G401.6 (cell line): ENCODE measurements around the gene CYTH3.

Experiments used
- FAIRE-seq: peaks from 2 replicates; lab custom pipeline; 2012; peaks lifted over from hg19 to GRCh38; lab: Jason Lieb, UNC

Gene CYTH3

DNA sequence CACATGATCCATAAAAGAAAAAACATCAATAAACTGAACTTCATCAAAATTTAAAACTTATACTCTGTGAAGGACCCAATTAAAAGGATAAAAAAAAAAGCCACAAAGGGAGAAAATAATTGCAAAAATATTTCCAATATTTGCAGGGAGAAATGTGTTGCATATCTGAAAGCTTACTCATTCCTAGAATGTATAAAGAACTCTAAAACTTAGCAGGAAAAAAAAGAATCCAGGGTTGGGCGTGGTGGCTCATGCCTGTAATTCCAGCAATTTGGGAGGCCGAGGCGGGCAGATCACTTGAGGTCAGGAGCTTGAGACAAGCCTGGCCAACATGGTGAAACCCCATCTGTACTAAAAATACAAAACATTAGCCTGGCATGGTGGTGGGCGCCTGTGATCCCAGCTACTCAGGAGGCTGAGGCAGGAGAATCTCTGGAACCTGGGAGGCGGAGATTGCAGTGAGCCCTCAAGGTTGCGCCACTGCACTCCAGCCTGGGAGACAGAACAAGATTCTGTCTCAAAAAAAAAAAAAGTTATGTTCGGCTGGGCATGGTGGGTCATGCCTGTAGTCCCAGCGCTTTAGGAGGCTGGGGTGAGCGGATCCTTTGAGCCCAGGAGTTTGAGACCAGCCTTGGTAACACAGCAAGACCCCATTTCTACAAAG lies 11.1 kb upstream of the CYTH3 start:
- FAIRE-seq: peak; percentile 48

DNA sequence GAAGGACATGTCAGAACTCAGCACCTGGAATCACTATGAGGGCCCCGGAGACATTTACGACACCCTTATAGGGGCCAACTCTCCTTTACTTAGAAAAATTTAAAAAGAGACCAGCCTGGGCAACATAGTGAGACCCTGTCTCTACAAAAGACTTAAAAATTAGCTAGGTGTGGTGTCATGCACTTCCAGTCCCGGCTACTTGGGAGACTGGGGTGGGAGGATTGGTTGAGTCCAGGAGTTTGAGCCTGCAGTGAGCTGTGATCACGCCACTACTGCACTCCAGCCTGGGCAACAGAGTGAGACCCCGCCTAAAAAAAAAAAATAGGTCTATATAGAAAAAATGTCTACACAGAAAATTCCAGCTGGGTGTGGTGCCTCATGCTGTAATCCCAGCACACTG lies 7.5 kb upstream of the CYTH3 start:
- no peak for FAIRE-seq

DNA sequence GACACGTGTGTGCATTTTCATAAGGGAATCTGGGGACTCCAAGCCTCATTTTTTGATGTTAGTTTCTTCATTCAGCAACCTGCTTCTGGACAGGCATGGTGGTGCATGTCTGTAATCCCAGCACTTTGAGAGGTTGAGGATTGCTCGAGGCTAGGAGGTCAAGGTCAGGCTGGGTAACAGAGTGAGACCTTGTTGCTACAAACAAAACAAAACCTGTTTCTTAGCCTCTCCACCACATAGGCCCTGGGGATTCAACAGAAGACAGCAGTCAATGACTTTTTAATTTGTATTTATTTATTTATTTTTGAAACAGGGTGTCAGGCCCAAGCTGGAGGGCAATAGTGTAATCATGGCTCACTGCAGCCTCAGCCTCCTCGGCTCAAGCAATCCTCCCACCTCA lies 6.9 kb upstream of the CYTH3 start:
- FAIRE-seq: no peak

DNA sequence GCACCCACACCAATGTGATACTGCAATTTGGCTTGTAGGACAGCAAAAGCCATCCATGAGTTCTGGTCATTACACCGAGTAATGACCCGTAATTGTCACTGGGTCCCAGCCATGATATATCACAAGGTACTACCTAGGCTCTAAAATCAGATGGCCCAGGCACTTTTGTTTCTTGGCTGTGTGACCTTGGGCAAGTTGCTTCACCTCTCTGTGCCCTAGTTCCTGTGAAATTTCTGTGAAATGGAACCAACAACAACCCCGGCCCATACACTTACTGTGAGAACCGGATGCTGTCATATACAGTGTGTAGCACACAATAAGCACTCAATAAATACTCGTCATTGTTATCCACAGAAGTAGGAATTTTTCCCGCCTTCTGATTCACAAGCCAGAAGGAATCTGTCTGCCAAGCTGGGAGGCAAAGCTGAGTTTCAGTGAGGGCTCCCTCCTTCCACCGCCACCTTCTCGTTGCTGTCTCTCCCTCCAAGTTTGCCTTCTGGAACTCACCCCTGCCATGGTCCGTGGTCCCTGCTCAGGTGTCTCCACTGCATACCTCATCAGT lies 6.4 kb upstream of the CYTH3 start:
- FAIRE-seq: no peak

DNA sequence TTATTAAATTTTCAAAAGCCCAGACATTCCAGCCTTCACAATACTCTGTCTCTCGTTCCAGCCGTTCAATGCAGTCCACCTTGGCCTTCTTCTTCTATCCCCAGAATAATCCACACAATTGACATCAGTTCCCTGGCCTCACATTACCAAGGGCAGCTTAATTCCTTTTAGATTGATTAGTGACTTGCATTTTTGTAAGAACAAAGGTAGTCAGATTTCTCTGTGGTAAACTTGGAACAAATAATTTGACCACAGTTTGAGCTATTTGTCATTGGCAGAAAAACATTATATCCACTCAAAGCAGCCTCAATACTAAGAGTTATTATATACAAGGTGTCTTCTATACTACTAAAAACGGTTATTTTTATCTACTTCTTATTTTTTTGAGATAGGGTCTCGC lies 5.1 kb upstream of the CYTH3 start:
- FAIRE-seq: no peak

DNA sequence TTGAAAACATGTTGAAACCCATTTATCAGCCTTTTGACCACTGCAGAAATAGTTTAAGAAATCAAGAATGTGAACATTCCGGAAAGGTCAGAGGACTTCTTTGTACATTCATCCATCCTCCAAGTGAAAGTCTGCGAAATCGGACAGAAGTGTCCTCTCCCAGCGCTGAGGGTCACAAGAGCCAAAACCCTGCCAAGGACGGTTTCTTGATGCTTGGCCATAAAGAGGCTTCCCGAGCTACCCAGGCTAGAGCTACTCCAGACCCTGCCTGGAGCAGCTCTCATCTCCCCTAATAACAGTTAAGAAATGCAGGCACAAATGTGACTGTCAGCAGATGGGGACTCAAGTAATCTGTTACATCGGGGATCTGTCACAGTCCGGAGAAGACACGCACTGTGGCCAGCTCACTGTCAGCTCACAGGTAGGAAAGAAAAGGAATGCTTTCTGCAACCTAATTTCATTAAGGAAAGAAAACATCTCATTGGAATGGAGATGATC lies 4.5 kb upstream of the CYTH3 start:
- FAIRE-seq: no peak

DNA sequence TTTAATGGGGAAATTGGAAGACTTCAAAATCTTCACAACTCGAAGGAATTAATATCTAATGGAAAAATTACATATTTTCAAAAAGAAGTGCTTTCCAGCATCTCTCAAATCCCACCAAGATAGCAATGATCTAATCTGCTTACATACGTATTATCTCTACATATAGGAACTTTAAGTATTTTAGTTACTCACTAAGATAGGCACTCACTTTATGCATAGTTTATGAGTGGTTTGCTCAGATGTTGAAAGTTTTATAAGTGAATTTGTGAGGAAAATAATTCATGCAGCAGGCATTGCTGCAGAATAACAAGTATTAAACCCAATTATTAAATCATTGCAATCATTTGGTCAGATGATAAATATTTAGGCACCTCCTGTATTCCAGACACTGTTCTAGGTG lies 2.3 kb upstream of the CYTH3 start:
- no peak for FAIRE-seq

DNA sequence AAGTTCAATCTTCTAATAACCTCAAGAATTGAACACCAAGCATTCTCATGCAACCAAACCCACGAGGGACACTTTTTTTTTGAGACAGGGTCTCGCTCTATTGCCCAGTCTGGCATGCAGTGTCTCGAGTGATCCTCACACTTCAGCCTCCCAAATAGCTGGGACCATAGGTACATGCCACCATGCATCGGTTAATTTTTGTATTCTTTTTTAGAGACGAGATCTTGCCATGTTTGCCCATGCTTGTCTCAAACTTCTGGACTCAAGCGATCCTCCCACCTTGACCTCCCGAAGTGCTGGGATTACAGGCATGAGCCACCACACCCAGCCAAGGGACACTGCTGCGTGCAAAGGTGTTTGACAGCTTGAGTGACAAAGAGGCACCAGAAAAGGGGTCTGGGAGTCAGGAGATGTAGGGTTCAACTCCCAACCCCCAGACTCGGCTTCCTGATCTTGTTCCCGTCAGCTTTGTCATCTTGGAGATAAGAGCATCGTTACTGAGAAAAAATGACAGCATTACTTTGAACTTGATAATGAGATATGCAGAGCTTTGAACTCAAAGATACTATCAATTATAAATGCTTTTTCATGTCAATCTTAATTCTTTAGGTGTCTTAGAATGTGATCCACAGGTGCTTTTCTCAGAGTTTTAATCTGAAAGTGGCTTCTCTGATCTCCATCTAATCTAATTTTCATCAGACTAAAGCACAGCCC lies 1.6 kb upstream of the CYTH3 start:
- no peak for FAIRE-seq

DNA sequence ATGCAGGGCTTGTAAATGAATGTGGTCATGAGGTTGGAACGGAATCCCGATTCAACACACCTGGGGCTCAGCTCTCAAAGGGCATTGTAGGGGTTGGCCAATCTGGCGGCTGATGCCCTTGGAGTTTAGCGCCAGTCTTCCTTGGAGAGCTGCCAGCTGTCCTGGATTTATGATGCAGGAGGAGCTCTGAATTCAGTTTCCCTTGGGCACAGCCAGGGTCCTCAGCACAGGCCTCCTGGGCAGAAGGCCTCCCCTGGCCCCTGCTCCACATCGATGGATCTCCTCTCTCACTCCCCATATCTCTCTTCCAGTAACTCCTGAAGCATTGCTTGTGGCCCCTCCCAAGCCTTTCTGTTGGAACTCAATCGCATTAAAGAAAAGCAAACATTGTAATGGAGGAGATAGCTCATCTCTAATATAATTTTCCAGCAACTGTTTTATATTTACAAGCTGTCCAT lies 985 bp upstream of the CYTH3 start:
- FAIRE-seq: no peak

DNA sequence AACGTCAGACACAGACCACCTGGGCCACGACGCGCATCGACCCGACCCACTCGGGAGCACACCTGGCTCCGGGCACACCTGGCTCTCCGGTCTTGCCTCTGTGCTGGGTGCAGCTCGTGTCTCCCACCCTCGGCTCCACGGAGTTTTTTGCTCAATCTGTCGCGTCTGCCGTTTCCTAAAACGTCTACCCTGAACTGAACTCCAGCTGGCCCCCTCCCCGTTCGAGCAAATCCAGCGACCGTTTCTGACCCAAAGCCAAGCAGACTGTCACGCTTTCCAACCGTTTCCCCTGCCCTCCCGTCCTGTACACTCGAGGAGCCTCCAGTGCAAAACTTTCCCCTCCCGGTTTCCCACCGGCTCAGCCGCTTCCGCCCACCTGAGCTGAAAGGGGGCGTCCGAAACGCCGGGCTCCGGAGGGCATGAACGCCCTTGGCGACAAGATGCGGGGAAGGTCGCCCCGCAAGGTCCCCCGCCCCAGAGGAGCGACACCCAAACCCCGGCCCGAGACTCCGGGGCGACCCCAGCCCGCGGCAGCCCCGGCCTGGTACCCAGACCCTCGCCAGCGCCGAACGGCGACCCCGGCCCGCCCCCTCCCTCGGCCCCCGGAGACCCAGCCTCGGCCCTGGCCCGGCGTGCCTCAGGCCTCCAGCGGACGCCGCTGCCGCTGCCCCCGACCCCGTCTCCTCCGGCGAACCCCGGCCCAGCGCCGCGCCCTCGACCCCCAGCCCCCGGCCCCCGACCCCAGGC lies 557 bp downstream of the CYTH3 start:
- FAIRE-seq: no peak

DNA sequence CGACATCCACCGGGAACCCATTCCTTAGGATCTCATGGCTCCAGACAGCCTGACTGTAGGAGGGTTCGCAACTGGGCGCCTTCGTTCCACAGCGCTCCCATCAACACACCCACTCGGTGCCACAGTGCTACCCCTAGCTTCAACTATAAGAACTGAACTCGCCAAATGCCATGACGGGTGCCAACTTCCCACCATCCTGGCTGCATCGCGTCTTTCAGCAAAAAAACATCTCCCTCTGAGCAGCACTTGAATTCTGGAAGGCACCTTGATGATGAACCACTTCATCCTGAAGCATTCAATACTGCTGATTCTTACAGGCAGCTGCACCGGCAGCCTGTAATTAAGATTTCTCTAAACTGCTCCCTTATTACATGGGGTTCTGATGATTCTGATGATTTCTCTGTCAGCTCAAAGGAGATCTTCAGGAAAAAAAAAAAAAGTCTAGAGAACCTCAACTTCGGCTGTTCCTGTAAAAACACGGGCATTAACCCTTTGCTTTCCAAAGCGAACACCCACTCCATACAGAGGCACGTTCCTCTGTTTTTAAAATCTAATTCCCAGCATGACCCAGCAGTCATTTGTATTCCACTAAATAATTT lies 1.3 kb downstream of the CYTH3 start:
- no peak for FAIRE-seq

DNA sequence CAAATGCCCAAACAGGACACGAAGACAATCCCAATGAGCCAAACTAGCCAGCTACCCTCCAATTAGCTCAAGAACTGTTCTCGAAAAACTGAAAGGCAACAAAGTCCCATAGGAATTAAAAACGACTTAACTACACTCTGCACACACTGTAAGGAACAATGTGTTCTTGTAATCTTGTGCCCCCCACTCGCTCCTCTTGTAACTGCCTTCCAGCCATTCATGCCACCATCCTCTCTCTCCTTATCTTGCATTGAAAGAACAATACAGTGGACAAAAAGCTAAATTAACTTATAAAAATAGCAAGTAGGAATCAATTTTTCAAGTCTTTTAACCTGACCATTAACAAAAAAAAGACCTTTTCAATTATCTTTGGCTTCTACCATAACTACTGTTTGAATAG lies 2.9 kb downstream of the CYTH3 start:
- no peak for FAIRE-seq

DNA sequence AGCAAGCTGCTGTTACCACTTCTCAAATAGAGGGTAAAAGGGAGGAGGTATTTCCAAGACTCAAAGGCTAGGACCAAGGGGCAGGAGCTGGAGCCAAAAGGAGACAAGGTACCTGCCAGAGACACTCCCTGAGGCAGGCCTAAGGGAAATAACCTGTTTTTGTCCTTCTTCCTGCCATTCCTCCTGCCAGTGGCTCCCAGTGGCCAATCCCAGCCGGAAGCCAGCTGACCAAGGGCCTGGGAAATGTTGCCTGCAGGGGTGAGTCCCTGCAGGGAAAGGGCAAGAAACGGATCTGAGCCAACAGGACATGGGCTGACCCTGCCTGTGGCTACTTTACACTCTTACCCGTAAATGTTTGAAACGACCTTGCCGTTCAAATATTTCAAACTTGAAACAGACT lies 3.5 kb downstream of the CYTH3 start:
- no peak for FAIRE-seq

DNA sequence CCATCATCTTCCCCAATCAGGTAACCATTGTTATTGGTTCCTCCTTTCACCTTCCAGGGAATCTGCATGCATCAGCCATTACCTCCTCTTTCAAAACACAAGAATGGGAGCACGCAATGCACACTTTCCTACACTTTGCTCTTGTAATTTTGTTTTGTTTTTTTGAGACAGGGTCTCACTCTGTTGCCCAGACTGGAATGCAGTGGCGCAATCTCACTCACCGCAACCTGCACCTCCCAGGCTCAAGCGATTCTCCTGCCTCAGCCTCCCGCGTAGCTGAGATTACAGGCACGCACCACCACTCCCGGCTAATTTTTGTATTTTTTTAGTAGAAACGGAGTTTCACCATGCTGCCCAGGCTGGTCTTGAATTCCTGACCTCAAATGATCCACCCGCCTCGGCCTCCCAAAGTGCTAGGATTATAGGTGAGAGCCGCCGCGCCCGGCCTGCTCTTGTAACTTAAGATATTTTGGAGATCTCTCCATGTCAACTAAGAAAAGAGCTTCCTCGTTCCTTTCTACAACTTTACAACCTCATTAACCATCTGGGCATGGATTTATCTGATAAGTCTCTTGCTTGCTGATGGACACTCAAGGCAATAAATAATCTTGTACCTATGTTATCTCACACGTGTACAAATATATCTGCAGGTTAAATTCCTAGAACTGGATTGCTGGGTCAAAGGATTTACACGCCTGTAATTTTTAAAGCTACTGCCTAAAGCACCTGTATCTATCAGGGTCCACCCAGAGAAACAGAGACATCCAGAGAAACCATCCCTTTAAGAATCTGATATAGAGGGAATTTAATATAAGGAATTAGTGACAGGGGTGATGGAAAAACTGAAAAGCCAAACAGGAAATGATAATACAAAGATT lies 4.2 kb downstream of the CYTH3 start:
- FAIRE-seq: no peak

DNA sequence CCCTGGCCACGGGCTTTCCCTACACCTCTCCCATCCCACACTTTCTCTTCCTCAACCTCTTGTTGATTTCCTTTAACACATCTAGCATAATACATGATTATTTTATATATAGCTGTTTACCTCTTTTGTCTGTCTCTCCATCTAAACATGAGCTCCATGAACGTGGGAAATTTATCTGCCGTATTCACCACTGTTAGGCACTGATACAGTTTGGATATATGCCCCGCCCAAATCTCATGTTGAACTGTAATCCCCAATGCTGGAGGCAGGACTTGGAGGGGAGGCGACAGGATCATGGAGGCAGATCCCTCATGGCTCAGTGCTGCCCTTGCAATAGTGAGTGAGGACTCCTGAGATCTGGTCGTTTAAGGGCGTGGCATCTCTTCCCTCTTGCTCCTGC lies 5.7 kb downstream of the CYTH3 start:
- no peak for FAIRE-seq

DNA sequence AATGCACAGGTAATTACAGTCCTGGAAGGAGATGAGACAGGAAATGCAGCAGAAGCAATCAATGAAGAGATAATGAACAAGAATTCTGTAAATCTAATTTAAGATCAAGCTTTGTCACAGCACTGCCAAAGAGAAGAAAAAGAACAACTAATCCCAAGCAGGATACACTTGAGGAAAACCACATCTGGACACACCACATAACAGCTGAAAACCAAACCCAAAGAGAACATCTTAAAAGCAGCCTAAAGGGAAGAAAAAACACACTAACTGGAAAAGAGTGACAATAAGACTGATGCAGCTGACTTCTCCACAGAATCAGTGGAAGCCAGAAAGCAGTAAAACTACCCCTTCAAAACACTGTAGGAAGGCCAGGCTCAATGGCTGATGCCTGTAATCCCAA lies 10.2 kb downstream of the CYTH3 start:
- no peak for FAIRE-seq

DNA sequence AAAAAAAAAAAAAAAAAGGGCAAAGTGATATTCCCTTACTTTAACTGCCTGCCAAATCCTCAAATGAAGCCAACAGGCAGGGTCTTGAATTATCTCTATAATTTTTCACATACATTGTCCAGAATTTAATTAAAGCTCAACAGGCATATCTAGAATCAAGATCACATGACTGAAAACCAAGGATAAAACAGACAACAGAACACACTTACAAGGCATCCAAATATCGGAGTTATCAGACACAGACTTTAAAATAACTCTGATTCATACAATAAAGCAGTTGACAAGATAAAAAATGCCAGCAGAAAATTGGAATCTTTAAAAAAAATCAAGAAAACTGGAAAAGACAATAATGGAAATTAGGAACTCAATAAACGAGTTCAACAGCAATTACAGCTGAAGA lies 10.7 kb downstream of the CYTH3 start:
- FAIRE-seq: no peak

DNA sequence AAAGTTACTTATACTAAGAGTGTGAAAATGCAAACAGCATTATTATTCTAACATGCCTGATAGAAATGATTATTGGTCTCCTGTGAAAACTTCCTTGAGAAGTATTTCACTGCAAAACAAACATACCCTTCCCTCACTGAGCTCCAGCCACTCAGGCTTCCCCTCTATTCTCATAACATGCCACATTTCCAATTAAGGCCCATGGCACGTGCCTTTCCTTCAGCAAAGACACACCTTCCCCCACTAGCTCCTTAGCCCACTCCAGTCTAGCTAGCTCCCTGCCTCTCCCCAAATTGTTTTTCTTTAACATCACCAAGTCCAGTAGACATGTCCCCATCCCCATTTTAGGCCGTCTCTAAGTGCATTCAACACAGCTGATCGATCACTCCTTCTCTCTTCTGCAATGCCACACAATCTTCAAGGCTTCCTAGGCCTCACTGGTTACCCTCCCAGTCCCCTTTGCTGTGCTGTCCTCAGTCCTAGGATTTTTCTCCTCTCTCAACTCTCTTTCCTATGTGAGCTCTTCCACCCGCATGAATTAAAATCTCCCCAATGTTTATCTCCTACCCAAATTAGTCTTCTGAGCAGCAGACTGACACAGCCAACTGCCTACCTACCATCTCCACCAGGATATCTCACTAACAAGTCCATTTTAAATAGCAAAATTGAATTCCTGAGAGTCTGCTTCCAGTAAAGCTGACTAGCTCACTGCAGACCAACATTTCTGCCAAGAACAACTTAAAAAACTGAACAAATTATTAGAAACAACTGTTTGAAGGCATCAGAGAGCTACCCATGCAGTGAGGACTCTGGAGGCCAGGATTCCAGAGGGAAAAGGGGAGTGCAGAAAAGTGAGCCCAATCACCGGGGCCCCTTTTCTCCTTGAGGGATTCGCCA lies 11.9 kb downstream of the CYTH3 start:
- no peak for FAIRE-seq

DNA sequence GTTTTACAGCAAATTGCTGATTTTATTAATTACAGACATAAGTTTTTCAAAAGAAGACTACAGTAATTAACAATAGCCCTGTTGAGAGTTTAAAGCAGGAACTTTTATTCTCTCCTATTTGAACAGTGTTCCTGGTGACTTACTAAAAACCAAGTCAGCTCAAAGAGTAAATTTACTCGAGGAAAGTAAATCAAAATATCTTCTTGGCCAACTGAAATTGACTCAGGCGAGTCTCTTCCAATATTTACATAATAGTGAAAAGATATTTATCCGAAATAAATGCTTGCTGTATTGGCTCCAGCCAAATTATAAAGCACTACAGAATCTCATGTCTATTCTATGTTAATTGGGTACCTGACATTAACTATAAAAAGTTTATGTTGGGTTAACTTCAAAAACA lies 13.2 kb downstream of the CYTH3 start:
- peak; percentile 52 for FAIRE-seq

DNA sequence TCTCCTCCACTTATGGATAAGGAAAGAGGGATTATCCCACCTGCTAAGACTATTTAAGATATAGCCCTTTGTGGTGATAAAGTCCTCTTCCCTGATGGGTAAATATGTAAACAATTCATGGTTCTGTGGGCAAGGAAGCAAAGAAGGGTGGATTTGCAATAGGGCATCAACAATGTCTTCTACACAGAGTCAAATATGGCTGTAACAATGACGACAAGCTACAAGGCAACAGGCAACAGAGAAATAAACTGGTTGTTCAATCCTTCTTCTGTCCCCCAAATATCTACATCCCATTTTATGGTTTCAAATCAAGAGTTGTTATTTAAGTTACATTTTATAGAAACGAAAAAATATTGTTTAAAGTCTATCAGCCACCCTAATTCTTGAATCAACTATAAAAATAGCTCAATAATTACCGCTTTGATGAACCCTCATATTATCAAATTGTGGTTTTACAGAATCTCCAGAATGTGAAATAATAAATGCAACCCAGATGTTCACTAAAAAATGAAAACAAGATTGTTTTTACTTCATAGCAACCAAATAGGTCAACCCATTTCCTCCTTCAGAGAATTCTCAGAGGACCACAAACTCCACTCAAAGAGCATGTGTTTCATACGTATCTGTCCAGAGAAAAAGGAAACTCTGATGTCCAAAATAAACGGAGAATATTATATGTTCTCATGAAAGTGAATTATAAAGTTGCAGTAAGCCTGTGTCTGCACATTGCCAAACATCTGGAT lies 13.8 kb downstream of the CYTH3 start:
- FAIRE-seq: no peak
